Subcutaneous adipose tissue (tissue), 4 donors: ENCODE data around the gene SDHA. TPM values are rescaled to one million over a fixed set of nuclear protein-coding genes. Genes with fewer than 3 reads are reported as not detected.

Experiments used
- CTCF ChIP-seq: fragments of 450-650 bp; IDR thresholded peaks from one replicate; pipeline ENCODE4 v1.5.1; 2016; ENCODE audit warnings: low read depth, mild to moderate bottlenecking, control low read depth, antibody characterized with exemption, moderate library complexity
- total RNA-seq, 4 donors: library from RNA; depleted of rRNA; stranded (reverse); fragments of >200 nt; gene quantifications; one replicate each; pipeline ENCODE4 v1.1.0, GENCODE V29; 2016

Gene SDHA
- total RNA-seq, 4 donors from 2014 or later, result 71.4 to 104 (median 72.1) TPM

GRCh38 chr5:257148-257547 lies 39.0 kb downstream of the SDHA start:
- no peak for TF ChIP-seq CTCF

GRCh38 chr5:264338-264737 lies 46.2 kb downstream of the SDHA start:
- TF ChIP-seq CTCF, result no peak

GRCh38 chr5:267716-268115 lies 49.6 kb downstream of the SDHA start:
- no peak for TF ChIP-seq CTCF

DNA sequence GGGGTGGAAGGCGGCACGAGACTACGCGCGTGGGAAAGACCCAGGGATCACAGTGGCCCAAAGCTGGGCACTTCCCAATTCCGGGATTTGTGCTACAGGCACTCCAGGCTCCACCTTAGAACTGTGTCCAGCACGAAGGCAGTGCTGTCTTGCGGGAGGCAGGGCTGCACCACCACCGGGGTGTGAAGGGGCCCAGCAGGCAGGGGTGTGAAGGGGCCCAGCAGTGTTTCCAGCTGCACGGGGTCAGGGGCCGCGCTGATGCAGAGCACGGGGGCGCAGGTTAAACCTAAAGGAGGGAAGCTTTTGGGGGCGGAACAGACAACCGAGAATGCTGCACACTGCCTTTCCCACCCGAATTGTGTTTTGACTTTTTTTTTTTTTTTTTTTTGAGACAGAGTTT lies 52.2 kb downstream of the SDHA start:
- TF ChIP-seq CTCF, result no peak

DNA sequence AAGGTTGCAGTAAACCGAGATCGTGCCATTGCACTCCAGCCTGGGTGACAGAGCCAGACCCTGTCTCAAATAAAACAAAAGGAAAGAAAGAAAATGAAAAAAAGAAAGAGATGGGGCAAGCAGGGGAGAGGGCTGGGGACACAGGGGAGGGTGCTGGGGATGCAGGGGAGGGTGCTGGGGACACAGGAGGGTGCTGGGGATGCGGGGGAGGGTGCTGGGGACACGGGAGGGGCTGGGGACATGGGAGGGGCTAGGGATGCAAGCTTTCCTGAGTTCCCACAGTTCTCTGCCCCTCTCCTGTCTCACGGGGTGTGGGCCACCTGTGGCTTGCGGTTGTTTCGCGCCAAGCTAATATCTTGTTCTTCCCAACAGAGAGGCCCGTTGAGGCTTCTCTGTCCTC lies 60.5 kb downstream of the SDHA start:
- no peak for TF ChIP-seq CTCF

GRCh38 chr5:285991-286557 lies 68.0 kb downstream of the SDHA start:
- TF ChIP-seq CTCF, result no peak

DNA sequence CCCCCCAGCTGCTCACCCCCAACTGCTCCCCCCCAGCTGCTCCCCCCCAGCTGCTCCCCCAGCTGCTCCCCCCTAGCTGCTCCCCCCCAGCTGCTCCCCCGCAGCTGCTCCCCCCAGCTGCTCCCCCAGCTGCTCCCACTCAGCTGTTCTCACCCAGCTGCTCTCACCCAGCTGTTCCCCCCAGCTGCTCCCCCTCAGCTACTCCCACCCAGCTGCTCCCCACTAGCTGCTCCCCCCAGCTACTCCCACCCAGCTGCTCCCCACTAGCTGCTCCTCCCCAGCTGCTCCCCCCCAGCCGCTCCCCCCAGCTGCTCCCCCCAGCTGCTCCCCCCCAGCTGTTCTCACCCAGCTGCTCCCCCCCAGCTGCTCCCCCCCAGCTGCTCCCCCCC lies 80.6 kb downstream of the SDHA start:
- no peak for TF ChIP-seq CTCF
